Parathyroid adenoma (tissue), 2 donors: ENCODE results near the gene OR5V1.
"Not testable (repeated sequence)": the region's sequence is repeated elsewhere in the genome, so short reads cannot be mapped to it uniquely, and the experiment has no call there.

ENCODE experiments used
- H2AFZ ChIP-seq: fragments of 300-600 bp; sonication (generic); one replicate; pipeline ENCODE4 v1.7.0; 2017; ENCODE audit warnings: antibody characterized with exemption, mild to moderate bottlenecking
- H3K27ac ChIP-seq: fragments of 300-600 bp; sonication (generic); one replicate; pipeline ENCODE4 v1.7.0; 2017
- H3K27me3 ChIP-seq: fragments of 300-600 bp; sonication (generic); one replicate; pipeline ENCODE4 v1.7.0; 2017; ENCODE audit warnings: low read length; ENCODE audit not compliant: control insufficient read depth, insufficient read depth
- H3K36me3 ChIP-seq: fragments of 300-600 bp; sonication (generic); one replicate; pipeline ENCODE4 v1.7.0; 2017; ENCODE audit warnings: low read length; ENCODE audit not compliant: control insufficient read depth, insufficient read depth
- H3K4me1 ChIP-seq: fragments of 300-600 bp; sonication (generic); one replicate; pipeline ENCODE4 v1.7.0; 2017; ENCODE audit warnings: control low read depth
- H3K4me2 ChIP-seq: fragments of 300-600 bp; sonication (generic); one replicate; pipeline ENCODE4 v1.7.0; 2017; ENCODE audit warnings: low read length
- H3K4me3 ChIP-seq: fragments of 300-600 bp; sonication (generic); one replicate; pipeline ENCODE4 v1.7.0; 2017; ENCODE audit warnings: low read depth, low read length
- H3K79me2 ChIP-seq: fragments of 300-600 bp; sonication (generic); one replicate; pipeline ENCODE4 v1.7.0; 2017; ENCODE audit warnings: control low read depth
- H3K9ac ChIP-seq: fragments of 300-600 bp; sonication (generic); one replicate; pipeline ENCODE4 v1.7.0; 2017; ENCODE audit warnings: mild to moderate bottlenecking
- H3K9me3 ChIP-seq: fragments of 300-600 bp; sonication (generic); one replicate; pipeline ENCODE4 v1.7.0; 2017; ENCODE audit warnings: low read length; ENCODE audit not compliant: control insufficient read depth
- TF ChIP-seq, protein P1 (sequence below): fragments of 300-600 bp; sonication (generic); IDR thresholded peaks from one replicate; pipeline ENCODE4 v1.7.0; 2017; ENCODE audit warnings: antibody characterized with exemption, mild to moderate bottlenecking
- donor health status: primary hyperparathyroidism.

OR5V1 gene

DNA sequence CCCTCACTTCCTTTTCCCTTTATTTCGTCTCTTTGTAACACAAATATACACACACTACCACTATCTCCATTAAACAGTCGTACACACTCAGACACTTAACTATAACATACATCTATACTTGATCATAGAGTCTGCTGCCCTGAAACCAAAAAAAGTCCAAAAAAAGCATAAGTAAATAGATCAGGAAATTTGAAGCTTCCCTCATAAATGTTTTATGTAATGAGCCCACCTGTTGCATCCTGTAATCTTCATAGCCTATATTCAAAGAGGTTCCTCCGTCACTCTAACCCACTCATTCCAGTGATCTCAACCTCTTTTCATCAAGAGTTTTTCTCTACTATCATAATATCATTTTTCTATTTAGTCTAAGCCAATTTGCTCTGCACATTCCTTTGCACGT is 19.9 kb upstream of the OR5V1 start:
- no peaks in the 10 kb centered on the region for H3K27me3 ChIP-seq
- TF ChIP-seq, protein P1, sequence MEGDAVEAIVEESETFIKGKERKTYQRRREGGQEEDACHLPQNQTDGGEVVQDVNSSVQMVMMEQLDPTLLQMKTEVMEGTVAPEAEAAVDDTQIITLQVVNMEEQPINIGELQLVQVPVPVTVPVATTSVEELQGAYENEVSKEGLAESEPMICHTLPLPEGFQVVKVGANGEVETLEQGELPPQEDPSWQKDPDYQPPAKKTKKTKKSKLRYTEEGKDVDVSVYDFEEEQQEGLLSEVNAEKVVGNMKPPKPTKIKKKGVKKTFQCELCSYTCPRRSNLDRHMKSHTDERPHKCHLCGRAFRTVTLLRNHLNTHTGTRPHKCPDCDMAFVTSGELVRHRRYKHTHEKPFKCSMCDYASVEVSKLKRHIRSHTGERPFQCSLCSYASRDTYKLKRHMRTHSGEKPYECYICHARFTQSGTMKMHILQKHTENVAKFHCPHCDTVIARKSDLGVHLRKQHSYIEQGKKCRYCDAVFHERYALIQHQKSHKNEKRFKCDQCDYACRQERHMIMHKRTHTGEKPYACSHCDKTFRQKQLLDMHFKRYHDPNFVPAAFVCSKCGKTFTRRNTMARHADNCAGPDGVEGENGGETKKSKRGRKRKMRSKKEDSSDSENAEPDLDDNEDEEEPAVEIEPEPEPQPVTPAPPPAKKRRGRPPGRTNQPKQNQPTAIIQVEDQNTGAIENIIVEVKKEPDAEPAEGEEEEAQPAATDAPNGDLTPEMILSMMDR, result no peak
- H3K9me3 ChIP-seq, result no peaks in the 10 kb centered on the region
- no peak overlapping the region for H3K9ac ChIP-seq
- H3K79me2 ChIP-seq, result no peaks in the 10 kb centered on the region
- no peak overlapping the region for H2AFZ ChIP-seq
- H3K36me3 ChIP-seq, result no peaks in the 10 kb centered on the region
- H3K4me2 ChIP-seq, result no peak overlapping the region
- no peak overlapping the region for H3K27ac ChIP-seq
- no peaks in the 10 kb centered on the region for H3K4me1 ChIP-seq
- no peak overlapping the region for H3K4me3 ChIP-seq

DNA sequence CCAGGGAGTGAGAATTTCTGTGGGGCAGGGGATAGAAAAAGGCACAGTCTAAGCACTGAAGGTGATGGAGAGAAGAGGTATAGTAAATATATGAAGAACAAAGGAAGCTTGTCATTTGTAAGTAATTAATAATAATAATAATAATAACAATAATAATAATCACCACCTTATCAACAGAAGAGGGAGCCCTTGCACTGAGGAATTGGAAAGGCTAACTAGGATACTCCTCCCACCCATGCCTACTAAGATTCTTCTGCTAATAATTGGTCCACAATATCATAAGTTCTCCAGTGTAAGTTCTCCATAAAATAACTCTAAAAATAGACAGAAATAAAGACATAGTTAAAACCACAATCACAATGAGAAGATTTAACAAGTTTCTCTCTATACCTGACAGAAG is 7.3 kb upstream of the OR5V1 start:
- H3K4me1 ChIP-seq, result no peaks in the 10 kb centered on the region
- no peak overlapping the region for H2AFZ ChIP-seq
- H3K36me3 ChIP-seq, result no peaks in the 10 kb centered on the region
- no peaks in the 10 kb centered on the region for H3K79me2 ChIP-seq
- TF ChIP-seq, protein P1, result no peak
- no peak overlapping the region for H3K27ac ChIP-seq
- no peak overlapping the region for H3K9ac ChIP-seq
- H3K4me2 ChIP-seq, result no peak overlapping the region
- H3K9me3 ChIP-seq, result no peaks in the 10 kb centered on the region
- no peaks in the 10 kb centered on the region for H3K27me3 ChIP-seq
- H3K4me3 ChIP-seq, result no peak overlapping the region

DNA sequence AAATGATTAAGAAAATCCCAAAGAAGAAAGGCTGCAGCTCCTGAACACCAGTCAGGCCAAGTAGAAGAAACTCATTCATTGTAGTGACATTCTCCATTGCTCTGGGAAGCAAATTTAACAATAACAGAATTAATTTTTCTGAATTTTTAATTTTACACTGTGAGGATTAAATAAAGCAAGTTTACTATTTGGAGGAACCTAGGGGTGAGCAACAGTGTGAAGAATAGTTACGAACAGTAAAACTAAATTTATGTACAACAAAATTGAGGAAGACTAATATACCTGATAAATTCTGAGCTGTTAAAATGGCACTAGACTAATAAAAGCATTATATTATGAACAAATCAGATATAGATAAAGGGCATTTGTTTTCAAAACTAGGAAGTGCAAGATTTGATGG is 6.5 kb upstream of the OR5V1 start, which contains the start of gene OR12D3:
TSS of gene OR12D3 (minus strand) at position 101 of the 400 bp plus-strand sequence. CDS start at position 97, 4 bp downstream.
- no peak within 1 kb of the TSS for H2AFZ ChIP-seq
- H3K4me3 ChIP-seq, result no peak within 1 kb of the TSS
- TF ChIP-seq, protein P1, result no peak
- no peak within 1 kb of the TSS for H3K27ac ChIP-seq
- no peaks in the 10 kb centered on the region for H3K79me2 ChIP-seq
- no peaks in the 10 kb centered on the region for H3K27me3 ChIP-seq
- H3K9ac ChIP-seq, result no peak within 1 kb of the TSS
- H3K4me1 ChIP-seq, result no peaks in the 10 kb centered on the region
- H3K9me3 ChIP-seq, result no peaks in the 10 kb centered on the region
- no peaks in the 10 kb centered on the region for H3K36me3 ChIP-seq
- no peak within 1 kb of the TSS for H3K4me2 ChIP-seq

DNA sequence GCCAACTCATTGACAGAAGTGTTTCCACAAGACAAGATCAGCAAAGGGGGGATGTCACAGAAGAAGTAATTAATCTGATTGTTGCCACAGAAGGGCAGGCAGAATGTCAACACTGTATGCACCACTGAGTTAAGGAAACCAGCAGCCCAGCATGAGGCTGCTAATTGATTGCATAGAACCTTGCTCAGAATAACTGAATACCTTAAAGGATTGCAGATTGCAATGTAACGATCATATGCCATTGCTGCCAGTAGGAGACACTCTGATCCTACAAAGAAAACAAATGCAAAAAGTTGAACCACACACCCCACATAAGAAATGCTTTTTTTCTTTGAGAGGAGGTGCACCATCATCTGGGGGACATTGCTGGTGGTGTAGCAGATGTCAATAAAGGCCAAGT is 13.1 kb downstream of the OR5V1 start:
- no peak overlapping the region for H3K4me2 ChIP-seq
- no peaks in the 10 kb centered on the region for H3K9me3 ChIP-seq
- no peaks in the 10 kb centered on the region for H3K27me3 ChIP-seq
- no peak overlapping the region for H2AFZ ChIP-seq
- no peaks in the 10 kb centered on the region for H3K36me3 ChIP-seq
- TF ChIP-seq, protein P1, result no peak
- no peaks in the 10 kb centered on the region for H3K79me2 ChIP-seq
- H3K4me3 ChIP-seq, result no peak overlapping the region
- no peak overlapping the region for H3K9ac ChIP-seq
- no peaks in the 10 kb centered on the region for H3K4me1 ChIP-seq
- H3K27ac ChIP-seq, result no peak overlapping the region

DNA sequence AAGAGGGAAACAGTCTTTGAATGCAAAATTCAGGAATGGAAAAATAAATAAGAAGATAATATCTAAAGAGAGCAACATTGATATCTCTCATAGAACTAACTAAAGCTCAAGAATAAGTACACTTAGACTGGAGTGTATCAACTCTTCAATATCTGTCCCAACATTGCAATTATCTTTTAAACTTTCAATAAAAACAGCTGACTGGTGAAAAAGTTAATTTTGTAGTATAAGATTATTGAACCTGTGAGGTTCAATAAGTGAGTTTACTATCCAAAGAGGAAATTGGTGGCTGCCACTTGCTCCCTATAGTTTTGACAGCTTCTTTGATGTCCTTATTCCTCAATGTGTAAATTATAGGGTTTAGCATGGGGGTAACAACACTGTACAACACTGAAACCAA is 13.7 kb downstream of the OR5V1 start:
- Histone ChIP-seq H3K4me3 (no peak overlapping the region), H3K9me3 (no peaks in the 10 kb centered on the region), H3K9ac (no peak overlapping the region), H3K4me1 (no peaks in the 10 kb centered on the region), H2AFZ (no peak overlapping the region), H3K4me2 (no peak overlapping the region), H3K27ac (no peak overlapping the region), H3K27me3 (no peaks in the 10 kb centered on the region), H3K79me2 (no peaks in the 10 kb centered on the region), H3K36me3 (no peaks in the 10 kb centered on the region)
- TF ChIP-seq, protein P1, result no peak

DNA sequence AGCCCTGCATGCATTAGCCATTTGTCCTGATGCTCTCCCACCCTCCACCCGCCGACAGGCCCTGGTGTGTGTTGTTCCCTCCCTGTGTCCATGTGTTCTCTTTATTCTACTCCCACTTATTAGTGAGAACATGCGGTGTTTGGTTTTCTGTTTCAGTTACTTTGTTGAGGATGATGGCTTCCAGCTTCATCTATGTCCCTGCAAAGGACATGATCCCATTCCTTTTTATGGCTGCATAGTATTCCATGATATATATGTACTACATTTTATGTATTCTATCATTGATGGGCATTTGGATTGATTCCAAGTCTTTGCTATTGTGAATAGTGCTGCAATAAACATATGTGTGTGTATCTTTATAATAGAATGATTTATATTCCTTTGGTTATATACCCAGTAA is 19.3 kb downstream of the OR5V1 start:
- H3K27ac ChIP-seq, H2AFZ ChIP-seq, H3K9ac ChIP-seq, H3K4me2 ChIP-seq, H3K9me3 ChIP-seq, H3K79me2 ChIP-seq, H3K4me3 ChIP-seq, H3K4me1 ChIP-seq, H3K36me3 ChIP-seq, H3K27me3 ChIP-seq: not testable (repeated sequence)
